Left lung (tissue), 10 donors: ENCODE measurements around the gene MAOB. TPM values are rescaled to one million over a fixed set of nuclear protein-coding genes. Genes with fewer than 3 reads are reported as not detected.
A peak's percentile ranks its signal among the peaks of the same experiment; 100 is the strongest.
"Not testable (repeated sequence)": the region's sequence is repeated elsewhere in the genome, so short reads cannot be mapped to it uniquely, and the experiment has no call there.

Source experiments
- ATAC-seq: fragments of 200-7000 bp; cut with Tn5 transposase; one replicate; pipeline ENCODE4 v1.9.1; 2020; ENCODE audit warnings: moderate library complexity
- DNase-seq, 4 donors: peaks; one replicate each; pipeline ENCODE4 v3.0.0-alpha.2; 2013 to 2020
- H3K27ac ChIP-seq, 2 donors: fragments of 200-600 bp; sonication (generic) in 1 of 2; one replicate each; pipeline versions ENCODE4 v1.5.0 to v1.8.0; 2020 to 2021
- H3K27me3 ChIP-seq, 2 donors: fragments of 200-600 bp; sonication (generic) in 1 of 2; one replicate each; pipeline versions ENCODE4 v1.5.0 to v1.8.0; 2020 to 2021
- H3K36me3 ChIP-seq, 2 donors: fragments of 200-600 bp; sonication (generic) in 1 of 2; one replicate each; pipeline versions ENCODE4 v1.5.0 to v1.8.0; 2020 to 2021
- H3K4me1 ChIP-seq, 2 donors: fragments of 200-600 bp; one replicate each; pipeline ENCODE4 v1.8.0; 2021
- H3K4me3 ChIP-seq, 2 donors: fragments of 200-600 bp; sonication (generic) in 1 of 2; one replicate each; pipeline versions ENCODE4 v1.5.0 to v1.8.0; 2020 to 2021; ENCODE audit warnings: mild to moderate bottlenecking in 1 of 2
- H3K9me3 ChIP-seq, 2 donors: fragments of 200-600 bp; sonication (generic) in 1 of 2; one replicate each; pipeline versions ENCODE4 v1.5.0 to v1.8.0; 2020 to 2021
- intact Hi-C, 2 donors: fragments of 100-400 bp; cut with DNase I; formaldehyde crosslinking; loops; one replicate each; pipeline versions ENCODE4 v1.11.2 to v1.14.2; 2022
- polyA plus RNA-seq, 6 donors: library from polyadenylated mRNA; unstranded; fragments of 120-200 nt; gene quantifications; one replicate each; pipeline ENCODE4 v1.2.1, GENCODE V29; 2013; ENCODE audit not compliant: insufficient read length in 6 of 6
- total RNA-seq, 2 donors: library from RNA; stranded (reverse); fragmentation: NEBNext Ultra II Directional; extraction: Animal tissue kit (Norgen Biotek cat#: 25700); gene quantifications; one replicate each; pipeline ENCODE4 v1.2.1, GENCODE V29; 2021
- TF ChIP-seq, protein P1 (sequence below), 2 donors: fragments of 200-600 bp; sonication (generic) in 1 of 2; IDR thresholded peaks; one replicate each; pipeline versions ENCODE4 v1.5.0 to v1.8.0; 2021; ENCODE audit warnings: antibody characterized with exemption in 2 of 2
- donor health status: DM: no; HTN: yes; CAD: no.
- donor health status: DM: no; HTN: no; CAD: no.

Gene MAOB
- total and polyA plus RNA-seq, 8 donors, result 8.8 to 20.6 (median 12.3) TPM

- H3K9me3 ChIP-seq, result no peaks in the 10 kb centered on the region
Observed at GRCh38 chrX:43731086-43731485, 151.2 kb downstream of the MAOB start.

GRCh38 chrX:43728966-43729365, 153.3 kb downstream of the MAOB start:
- H3K27me3 ChIP-seq, result peaks cover 0 to 4% of the 10 kb centered on the region in 2 donors
- intact Hi-C loops, result no loop called here
- TF ChIP-seq, protein P1, sequence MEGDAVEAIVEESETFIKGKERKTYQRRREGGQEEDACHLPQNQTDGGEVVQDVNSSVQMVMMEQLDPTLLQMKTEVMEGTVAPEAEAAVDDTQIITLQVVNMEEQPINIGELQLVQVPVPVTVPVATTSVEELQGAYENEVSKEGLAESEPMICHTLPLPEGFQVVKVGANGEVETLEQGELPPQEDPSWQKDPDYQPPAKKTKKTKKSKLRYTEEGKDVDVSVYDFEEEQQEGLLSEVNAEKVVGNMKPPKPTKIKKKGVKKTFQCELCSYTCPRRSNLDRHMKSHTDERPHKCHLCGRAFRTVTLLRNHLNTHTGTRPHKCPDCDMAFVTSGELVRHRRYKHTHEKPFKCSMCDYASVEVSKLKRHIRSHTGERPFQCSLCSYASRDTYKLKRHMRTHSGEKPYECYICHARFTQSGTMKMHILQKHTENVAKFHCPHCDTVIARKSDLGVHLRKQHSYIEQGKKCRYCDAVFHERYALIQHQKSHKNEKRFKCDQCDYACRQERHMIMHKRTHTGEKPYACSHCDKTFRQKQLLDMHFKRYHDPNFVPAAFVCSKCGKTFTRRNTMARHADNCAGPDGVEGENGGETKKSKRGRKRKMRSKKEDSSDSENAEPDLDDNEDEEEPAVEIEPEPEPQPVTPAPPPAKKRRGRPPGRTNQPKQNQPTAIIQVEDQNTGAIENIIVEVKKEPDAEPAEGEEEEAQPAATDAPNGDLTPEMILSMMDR (IDR thresholded peaks at IDR 0.05), result no peak
- peaks cover 0 to 14% of the 10 kb centered on the region in 2 donors for H3K36me3 ChIP-seq
- no peaks in the 10 kb centered on the region for H3K9me3 ChIP-seq
- peaks cover 4 to 23% of the 10 kb centered on the region in 2 donors for H3K4me1 ChIP-seq
- DNase-seq, result no peak
- no peak overlapping the region for H3K4me3 ChIP-seq
- peak overlapping the region in 1 of 2 donors; percentile 53 for H3K27ac ChIP-seq
- ATAC-seq, result no peak

More at GRCh38 chrX:43731086-43731485, 151.2 kb downstream of the MAOB start:
- Histone ChIP-seq H3K4me3 (no peak overlapping the region), H3K4me1 (peaks cover 4 to 23% of the 10 kb centered on the region in 2 donors), H3K36me3 (peaks cover 0 to 14% of the 10 kb centered on the region in 2 donors), H3K27me3 (peaks cover 0 to 4% of the 10 kb centered on the region in 2 donors), H3K27ac (no peak overlapping the region)
- DNase-seq, result no peak
- TF ChIP-seq, protein P1 (IDR thresholded peaks at IDR 0.05), result no peak
- intact Hi-C loops, result no loop called here
- no peak for ATAC-seq

- Histone ChIP-seq H3K36me3 (peaks cover 0 to 14% of the 10 kb centered on the region in 2 donors), H3K9me3 (no peaks in the 10 kb centered on the region), H3K4me3 (no peak overlapping the region), H3K4me1 (peaks cover 4 to 23% of the 10 kb centered on the region in 2 donors), H3K27me3 (no peaks in the 10 kb centered on the region), H3K27ac (no peak overlapping the region)
- no peak for ATAC-seq
- TF ChIP-seq, protein P1 (IDR thresholded peaks at IDR 0.05), result no peak
- intact Hi-C loops, result no loop called here
- DNase-seq, result no peak
Observed at GRCh38 chrX:43728002-43728401, 154.2 kb downstream of the MAOB start.

DNA sequence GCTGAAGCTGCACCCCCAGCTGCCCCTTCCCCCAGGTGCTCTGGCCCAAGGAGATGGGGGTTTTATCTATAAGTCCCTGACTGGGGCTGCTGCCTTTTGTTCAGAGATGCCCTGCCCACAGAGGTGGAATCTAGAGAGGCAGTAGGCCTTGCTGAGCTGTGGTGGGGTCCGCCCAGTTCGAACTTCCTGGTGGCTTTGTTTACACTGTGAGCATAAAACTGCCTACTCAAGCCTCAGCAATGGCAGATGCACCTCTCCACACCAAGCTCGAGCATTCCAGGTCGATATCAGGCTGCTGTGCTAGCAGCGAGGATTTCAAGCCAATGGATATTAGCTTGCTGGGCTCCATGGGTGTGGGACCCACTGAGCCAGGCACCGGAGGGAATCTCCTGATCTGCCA, 155.0 kb downstream of the MAOB start:
- H3K36me3 ChIP-seq, H3K9me3 ChIP-seq, ATAC-seq, H3K4me3 ChIP-seq, DNase-seq, H3K27ac ChIP-seq, H3K27me3 ChIP-seq, intact Hi-C loops: not testable (repeated sequence)
- peaks cover 4 to 23% of the 10 kb centered on the region in 2 donors for H3K4me1 ChIP-seq

DNA sequence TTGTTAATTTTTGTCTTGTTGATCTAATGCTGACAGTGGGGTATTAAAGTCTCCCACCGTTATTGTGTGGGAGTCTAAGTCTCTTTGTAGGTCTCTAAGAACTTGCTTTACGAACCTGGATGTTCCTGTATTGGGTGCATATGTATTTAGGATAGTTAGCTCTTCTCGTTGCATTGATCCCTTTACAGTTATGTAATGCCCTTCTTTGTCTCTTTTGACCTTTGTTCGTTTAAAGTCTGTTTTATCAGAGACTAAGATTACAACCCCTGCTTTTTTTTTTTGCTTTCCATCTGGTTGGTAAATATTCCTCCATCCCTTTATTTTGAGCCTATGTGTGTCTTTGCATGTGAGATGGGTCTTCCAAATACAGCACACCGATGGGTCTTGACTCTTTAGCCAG, 157.0 kb downstream of the MAOB start:
- intact Hi-C loops, result not testable (repeated sequence)

DNA sequence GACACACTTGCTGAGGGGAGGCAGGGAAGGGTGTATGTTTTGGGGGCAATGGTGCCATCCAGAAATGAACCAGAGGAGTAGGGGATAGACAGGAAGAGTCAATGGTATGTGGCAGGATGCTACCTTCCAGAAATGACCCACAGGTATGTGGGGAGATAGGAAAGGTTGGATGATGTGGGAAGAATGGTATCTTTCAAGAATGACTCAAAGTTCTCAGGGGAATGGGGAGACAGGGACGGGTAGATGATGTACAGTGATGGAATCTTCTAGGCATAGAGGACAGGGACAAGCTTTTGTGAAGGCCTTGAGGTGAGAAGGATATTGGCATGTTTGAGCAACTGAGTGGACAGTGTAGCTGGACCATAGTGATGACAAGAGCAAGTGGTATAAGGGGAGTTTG, 161.3 kb downstream of the MAOB start:
- H3K27me3 ChIP-seq, result no peaks in the 10 kb centered on the region
- no peak overlapping the region for H3K27ac ChIP-seq
- no peak for ATAC-seq
- TF ChIP-seq, protein P1 (IDR thresholded peaks at IDR 0.05), result no peak
- no peaks in the 10 kb centered on the region for H3K36me3 ChIP-seq
- no peak overlapping the region for H3K4me3 ChIP-seq
- DNase-seq, result no peak
- H3K4me1 ChIP-seq, result no peaks in the 10 kb centered on the region
- H3K9me3 ChIP-seq, result no peaks in the 10 kb centered on the region
- intact Hi-C loops, result no loop called here

More for the DNA sequence above, 157.0 kb downstream of the MAOB start:
- peaks cover 4 to 23% of the 10 kb centered on the region in 2 donors for H3K4me1 ChIP-seq
- not testable (repeated sequence) for H3K9me3 ChIP-seq, H3K27me3 ChIP-seq, DNase-seq, H3K27ac ChIP-seq, ATAC-seq, H3K4me3 ChIP-seq, H3K36me3 ChIP-seq
